Tibial nerve (tissue), 4 donors: Measurements from ENCODE around the gene GSG1L. TPM values are rescaled to one million over a fixed set of nuclear protein-coding genes. Genes with fewer than 3 reads are reported as not detected.

Experiments used
- DNase-seq, 2 donors: peaks; one replicate each; pipeline ENCODE4 v3.0.0-alpha.2; 2019; ENCODE audit warnings: low spot score in 2 of 2
- H3K27ac ChIP-seq, 4 donors: fragments of 200-600 bp; sonication (generic) in 3 of 4; one replicate each; pipeline ENCODE4 v1.5.1; 2017 to 2019; ENCODE audit warnings: mild to moderate bottlenecking in 1 of 4
- H3K27me3 ChIP-seq, 2 donors: fragments of 200-600 bp; sonication (generic) in 1 of 2; one replicate each; pipeline versions ENCODE4 v1.5.1 to v1.6.0; 2017 to 2019
- H3K36me3 ChIP-seq, 3 donors: fragments of 200-600 bp; sonication (generic); one replicate each; pipeline ENCODE4 v1.5.1; 2018 to 2019
- H3K4me1 ChIP-seq, 4 donors: fragments of 200-600 bp; sonication (generic) in 3 of 4; one replicate each; pipeline ENCODE4 v1.5.1; 2017 to 2019
- H3K4me3 ChIP-seq, 4 donors: fragments of 200-600 bp; sonication (generic) in 3 of 4; one replicate each; pipeline ENCODE4 v1.5.1; 2017 to 2019; ENCODE audit warnings: mild to moderate bottlenecking in 1 of 4, moderate library complexity in 1 of 4
- H3K9me3 ChIP-seq, 4 donors: fragments of 200-600 bp; sonication (generic) in 3 of 4; one replicate each; pipeline ENCODE4 v1.5.1; 2017 to 2019
- CTCF ChIP-seq, 5 experiments: fragments of 200-600 bp in 3 of 5; fragments of 450-650 bp in 2 of 5; sonication (generic) in 3 of 5; IDR thresholded peaks; one replicate each; pipeline ENCODE4 v1.5.1; 2016 to 2019; ENCODE audit warnings: antibody characterized with exemption in 5 of 5, mild to moderate bottlenecking in 3 of 5, moderate library complexity in 2 of 5
- EP300 ChIP-seq, 2 donors: sonication (generic); formaldehyde crosslinking; IDR thresholded peaks; one replicate each; pipeline ENCODE4 v1.6.1; 2017; ENCODE audit warnings: antibody characterized with exemption in 2 of 2, mild to moderate bottlenecking in 1 of 2
- POLR2A ChIP-seq, 2 donors: fragments of 450-650 bp; IDR thresholded peaks; one replicate each; pipeline ENCODE4 v1.6.1; 2017; ENCODE audit warnings: antibody characterized with exemption in 2 of 2, mild to moderate bottlenecking in 2 of 2, moderate library complexity in 2 of 2
- WGBS, 2 donors: methylation state at CpG; one replicate each; pipeline ENCODE4 v1.1.5; 2018; 5-methylcytosine and 5-hydroxymethylcytosine counted together
- total RNA-seq, 4 donors: library from RNA; depleted of rRNA; stranded (reverse); fragments of >200 nt; gene quantifications; one replicate each; pipeline ENCODE4 v1.1.0, GENCODE V29; 2016

The GSG1L gene
- total RNA-seq, 4 donors from 2014 or later = not detected

GRCh38 chr16:27841911-27842310 is 221.6 kb downstream of the GSG1L start:
- no peaks in the 10 kb centered on the region for H3K27me3 ChIP-seq
- WGBS, 2 donors = 86 to 90% methylated on average over 24 of the region's 24 CpGs
- H3K9me3 ChIP-seq = peaks cover 0 to 17% (median 0%) of the 10 kb centered on the region in 4 donors
- no peak for TF ChIP-seq POLR2A (IDR thresholded peaks at IDR 0.05)
- no peak for TF ChIP-seq CTCF (IDR thresholded peaks at IDR 0.05)
- no peak for TF ChIP-seq EP300 (IDR thresholded peaks at IDR 0.05)
- DNase-seq = no peak
- no peak overlapping the region for H3K27ac ChIP-seq
- H3K4me3 ChIP-seq = no peak overlapping the region
- no peaks in the 10 kb centered on the region for H3K4me1 ChIP-seq
- no peaks in the 10 kb centered on the region for H3K36me3 ChIP-seq

- no peak for DNase-seq
- no peak for TF ChIP-seq EP300 (IDR thresholded peaks at IDR 0.05)
- no peak for TF ChIP-seq POLR2A (IDR thresholded peaks at IDR 0.05)
- no peak for TF ChIP-seq CTCF (IDR thresholded peaks at IDR 0.05)
- Histone ChIP-seq H3K27me3 (no peaks in the 10 kb centered on the region), H3K27ac (no peak overlapping the region), H3K36me3 (no peaks in the 10 kb centered on the region), H3K9me3 (peaks cover 0 to 22% (median 0%) of the 10 kb centered on the region in 4 donors), H3K4me3 (no peak overlapping the region), H3K4me1 (no peaks in the 10 kb centered on the region)
- 76 to 78% methylated on average over 15 to 16 of the region's 16 CpGs for WGBS, 2 donors
Observed at GRCh38 chr16:27841061-27841801, 222.3 kb downstream of the GSG1L start.

GRCh38 chr16:27840311-27841060 is 223.0 kb downstream of the GSG1L start:
- no peak for DNase-seq
- Histone ChIP-seq H3K9me3 (peaks cover 0 to 21% (median 0%) of the 10 kb centered on the region in 4 donors), H3K4me3 (no peak overlapping the region), H3K36me3 (no peaks in the 10 kb centered on the region), H3K27me3 (no peaks in the 10 kb centered on the region), H3K27ac (no peak overlapping the region), H3K4me1 (no peaks in the 10 kb centered on the region)
- no peak for TF ChIP-seq EP300 (IDR thresholded peaks at IDR 0.05)
- no peak for TF ChIP-seq CTCF (IDR thresholded peaks at IDR 0.05)
- TF ChIP-seq POLR2A (IDR thresholded peaks at IDR 0.05) = no peak
- 79 to 80% methylated on average over 18 of the region's 18 CpGs for WGBS, 2 donors

GRCh38 chr16:27839419-27839818 is 224.1 kb downstream of the GSG1L start:
- no peaks in the 10 kb centered on the region for H3K4me1 ChIP-seq
- no peak for DNase-seq
- H3K9me3 ChIP-seq = peaks cover 0 to 21% (median 0%) of the 10 kb centered on the region in 4 donors
- no peak overlapping the region for H3K4me3 ChIP-seq
- 77 to 89% methylated on average over 2 of the region's 2 CpGs for WGBS, 2 donors
- no peaks in the 10 kb centered on the region for H3K27me3 ChIP-seq
- H3K36me3 ChIP-seq = no peaks in the 10 kb centered on the region
- TF ChIP-seq EP300 (IDR thresholded peaks at IDR 0.05) (no peak), POLR2A (IDR thresholded peaks at IDR 0.05) (no peak), CTCF (IDR thresholded peaks at IDR 0.05) (no peak)
- no peak overlapping the region for H3K27ac ChIP-seq
